HEK293 (cell line): ENCODE measurements around the gene OCA2.

Source experiments
- CTCF ChIA-PET: fragments of 350-600 bp; formaldehyde crosslinking; extraction: SDS; loops from one replicate; lab custom pipeline; 2021; ENCODE audit warnings: antibody characterized with exemption; lab: Yijun Ruan, JAX
- POLR2A ChIA-PET: fragments of 300-600 bp; formaldehyde crosslinking; extraction: SDS; loops from one replicate; lab custom pipeline; 2020; ENCODE audit warnings: antibody characterized with exemption, inconsistent platforms; lab: Yijun Ruan, JAX
- H3K27ac ChIP-seq: fragments of 200-500 bp; sonication (Bioruptor generic); 2 replicates; pipeline ENCODE4 v1.5.1; 2014; ENCODE audit warnings: low read depth, low read length, control low read depth, inconsistent platforms; ENCODE audit errors: extremely low read depth
- H3K36me3 ChIP-seq, 2 experiments: fragments of 200-500 bp in 1 of 2; sonication (Bioruptor generic) in 1 of 2; 1 replicate in 1 of 2; 2 replicates in 1 of 2; pipeline ENCODE4 v1.5.1; 2014 to 2017; ENCODE audit warnings: inconsistent platforms in 2 of 2, low read length in 2 of 2; ENCODE audit not compliant: control insufficient read depth in 2 of 2, insufficient read depth in 1 of 2
- H3K4me1 ChIP-seq: fragments of 200-500 bp; sonication (Bioruptor generic); 2 replicates; pipeline ENCODE4 v1.5.1; 2014; ENCODE audit warnings: mild to moderate bottlenecking, low read length, inconsistent platforms; ENCODE audit not compliant: control insufficient read depth, insufficient read depth
- H3K4me3 ChIP-seq: 2 replicates; pipeline ENCODE4 v1.5.1; 2011; ENCODE audit warnings: low read depth, mild to moderate bottlenecking, control low read depth, low read length, moderate library complexity
- H3K9me3 ChIP-seq: fragments of 200-500 bp; sonication (Bioruptor generic); 2 replicates; pipeline ENCODE4 v1.5.1; 2014; ENCODE audit warnings: low read depth, low read length, inconsistent platforms; ENCODE audit not compliant: control insufficient read depth, insufficient read depth
- ATF2 ChIP-seq: fragments of 450-650 bp; formaldehyde crosslinking; IDR thresholded peaks from 2 replicates; pipeline ENCODE4 v1.5.1; 2016; ENCODE audit warnings: missing biosample characterization, missing genetic modification characterization, low read depth
- HOXC10 ChIP-seq: sonication (generic); formaldehyde crosslinking; IDR thresholded peaks from 2 replicates; pipeline ENCODE4 v1.8.1; 2023; ENCODE audit warnings: mild to moderate bottlenecking, missing genetic modification reagents
- KLF7 ChIP-seq: fragments of 450-650 bp; formaldehyde crosslinking; IDR thresholded peaks from 2 replicates; pipeline ENCODE4 v1.5.1; 2016; ENCODE audit warnings: missing biosample characterization, missing genetic modification characterization, borderline replicate concordance
- MYNN ChIP-seq: fragments of 450-650 bp; formaldehyde crosslinking; IDR thresholded peaks from 2 replicates; pipeline ENCODE4 v1.5.1; 2016; ENCODE audit warnings: missing biosample characterization, missing genetic modification characterization, borderline replicate concordance
- PRDM10 ChIP-seq: fragments of 450-650 bp; formaldehyde crosslinking; IDR thresholded peaks from 2 replicates; pipeline ENCODE4 v1.5.1; 2016; ENCODE audit warnings: missing biosample characterization, missing genetic modification characterization
- RBAK ChIP-seq: fragments of 450-650 bp; formaldehyde crosslinking; IDR thresholded peaks from 2 replicates; pipeline ENCODE4 v1.5.1; 2016; ENCODE audit warnings: missing biosample characterization, missing genetic modification characterization
- SETDB1 ChIP-seq: IDR thresholded peaks from one replicate; pipeline ENCODE4 v1.6.1; 2017; ENCODE audit warnings: mild to moderate bottlenecking, low read length, moderate library complexity, mixed read lengths; ENCODE audit not compliant: insufficient read length
- SP2 ChIP-seq: fragments of 450-650 bp; formaldehyde crosslinking; IDR thresholded peaks from 2 replicates; pipeline ENCODE4 v1.5.1; 2016; ENCODE audit warnings: missing biosample characterization, missing genetic modification characterization
- TCF7L2 ChIP-seq: IDR thresholded peaks from 2 replicates; pipeline ENCODE4 v1.6.1; 2011; ENCODE audit warnings: low read depth, mild to moderate bottlenecking, inconsistent platforms, low read length, moderate library complexity, borderline replicate concordance
- TRIM28 ChIP-seq: IDR thresholded peaks from 2 replicates; pipeline ENCODE4 v1.6.1; 2011; ENCODE audit warnings: low read length, control low read depth, borderline replicate concordance
- ZBTB26 ChIP-seq: fragments of 450-650 bp; formaldehyde crosslinking; optimal IDR thresholded peaks from 2 replicates; pipeline ENCODE3; 2016; ENCODE audit warnings: missing biosample characterization, mild to moderate bottlenecking, missing genetic modification characterization
- ZNF10 ChIP-seq: fragments of 450-650 bp; formaldehyde crosslinking; IDR thresholded peaks from 2 replicates; pipeline ENCODE4 v1.5.1; 2017; ENCODE audit warnings: missing biosample characterization, missing genetic modification characterization
- ZNF157 ChIP-seq: fragments of 450-650 bp; formaldehyde crosslinking; IDR thresholded peaks from 2 replicates; pipeline ENCODE4 v1.5.1; 2016; ENCODE audit warnings: missing biosample characterization, missing genetic modification characterization
- ZNF16 ChIP-seq: fragments of 450-650 bp; formaldehyde crosslinking; IDR thresholded peaks from 2 replicates; pipeline ENCODE4 v1.5.1; 2016; ENCODE audit warnings: low read depth, missing biosample characterization, missing genetic modification characterization
- ZNF391 ChIP-seq: fragments of 450-650 bp; formaldehyde crosslinking; IDR thresholded peaks from 2 replicates; pipeline ENCODE4 v1.5.1; 2016; ENCODE audit warnings: low read depth, missing biosample characterization, missing genetic modification characterization, borderline replicate concordance
- ZNF449 ChIP-seq: fragments of 450-650 bp; formaldehyde crosslinking; IDR thresholded peaks from 2 replicates; pipeline ENCODE4 v1.5.1; 2017; ENCODE audit warnings: missing biosample characterization, mild to moderate bottlenecking, missing genetic modification characterization, moderate library complexity
- ZNF610 ChIP-seq: fragments of 450-650 bp; formaldehyde crosslinking; IDR thresholded peaks from 2 replicates; pipeline ENCODE4 v1.5.1; 2016; ENCODE audit warnings: missing biosample characterization, missing genetic modification characterization, borderline replicate concordance
- ZNF623 ChIP-seq: fragments of 450-650 bp; formaldehyde crosslinking; IDR thresholded peaks from 2 replicates; pipeline ENCODE4 v1.5.1; 2016; ENCODE audit warnings: missing biosample characterization, missing genetic modification characterization
- ZNF660 ChIP-seq: fragments of 450-650 bp; IDR thresholded peaks from 2 replicates; pipeline ENCODE4 v1.5.1; 2018; ENCODE audit warnings: missing biosample characterization, mild to moderate bottlenecking, missing genetic modification characterization
- ZNF664 ChIP-seq: fragments of 450-650 bp; formaldehyde crosslinking; IDR thresholded peaks from 2 replicates; pipeline ENCODE4 v1.5.1; 2016; ENCODE audit warnings: missing biosample characterization, missing genetic modification characterization

The OCA2 gene

GRCh38 chr15:28051955-28052633, 47.0 kb downstream of the OCA2 start (continued):
- TF ChIP-seq ATF2 (tag by site-specific recombination): no peak
- TF ChIP-seq, all 188 proteins: peak for 0

- no peak overlapping the region for H3K4me3 ChIP-seq
- H3K4me1 ChIP-seq: no peaks in the 10 kb centered on the region
- no peaks in the 10 kb centered on the region for H3K36me3 ChIP-seq
- TF ChIP-seq ZNF391 (tag by site-specific recombination): no peak
- no peak for TF ChIP-seq ZNF10 (tag by site-specific recombination)
- TF ChIP-seq MYNN (tag by site-specific recombination): no peak
- no peak for TF ChIP-seq SP2 (tag by site-specific recombination)
- TF ChIP-seq ZNF610: no peak
- no peak for TF ChIP-seq ZNF664 (tag by site-specific recombination)
- no peak for TF ChIP-seq ZNF16 (tag by site-specific recombination)
- no peak for TF ChIP-seq PRDM10 (tag by site-specific recombination)
- no peak for TF ChIP-seq HOXC10 (CRISPR knock-in tag)
- TF ChIP-seq ZBTB26: no peak
- TF ChIP-seq RBAK (tag by site-specific recombination): no peak
- TF ChIP-seq ZNF449 (tag by site-specific recombination): no peak
- TF ChIP-seq ZNF660 (tag by site-specific recombination): no peak
- no peak for TF ChIP-seq TRIM28
- no peak for TF ChIP-seq KLF7
- no peak for TF ChIP-seq ATF2 (tag by site-specific recombination)
- TF ChIP-seq SETDB1: no peak
- no peak for TF ChIP-seq TCF7L2
- TF ChIP-seq ZNF157 (tag by site-specific recombination): no peak
- no peak for TF ChIP-seq ZNF623
- TF ChIP-seq, all 188 proteins: peak for 0
- no peak overlapping the region for H3K27ac ChIP-seq
- ChIA-PET POLR2A (no interaction called here), CTCF (interaction anchor here (3.6 kb wide), 1 partner anchor 27 kb away, joined by 16 read pairs; no protein-coding TSS in a partner anchor)
- H3K9me3 ChIP-seq: no peaks in the 10 kb centered on the region
Measured at GRCh38 chr15:28049581-28049980, 49.5 kb downstream of the OCA2 start.
